Placental epithelial cell (primary cell): Measurements from ENCODE around the gene SUCNR1. TPM values are rescaled to one million over a fixed set of nuclear protein-coding genes. Genes with fewer than 3 reads are reported as not detected.

Experiments
- total RNA-seq: library from RNA; depleted of rRNA; stranded (reverse); fragments of >200 nt; gene quantifications from 2 replicates; pipeline ENCODE4 v1.2.3, GENCODE V29; 2012

SUCNR1 gene, protein sequence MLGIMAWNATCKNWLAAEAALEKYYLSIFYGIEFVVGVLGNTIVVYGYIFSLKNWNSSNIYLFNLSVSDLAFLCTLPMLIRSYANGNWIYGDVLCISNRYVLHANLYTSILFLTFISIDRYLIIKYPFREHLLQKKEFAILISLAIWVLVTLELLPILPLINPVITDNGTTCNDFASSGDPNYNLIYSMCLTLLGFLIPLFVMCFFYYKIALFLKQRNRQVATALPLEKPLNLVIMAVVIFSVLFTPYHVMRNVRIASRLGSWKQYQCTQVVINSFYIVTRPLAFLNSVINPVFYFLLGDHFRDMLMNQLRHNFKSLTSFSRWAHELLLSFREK
- total RNA-seq, result not detected in 2 replicates

DNA sequence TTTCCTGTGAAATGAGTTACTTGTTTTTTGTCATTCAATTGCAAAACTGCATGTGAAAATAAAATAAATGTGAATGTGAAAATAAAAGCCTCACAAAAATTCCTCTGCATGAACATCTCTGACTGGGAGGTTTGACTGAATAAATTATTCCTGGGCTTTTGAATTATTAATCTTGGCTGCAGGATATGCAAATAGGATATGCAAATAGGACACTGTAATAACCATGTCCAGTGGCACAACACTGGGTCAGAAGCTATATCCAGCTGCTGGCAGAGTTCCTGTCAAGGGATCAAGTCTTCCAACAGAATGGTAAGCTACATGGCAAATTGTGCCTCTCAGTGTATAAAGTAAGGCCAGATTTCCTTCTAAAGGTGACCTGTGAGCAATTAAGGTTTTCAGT lies at the start of gene SUCNR1:
TSS of gene SUCNR1 (plus strand) at position 246 of the 400 bp plus-strand sequence. CDS start 6,250 bp downstream, outside the sequence.

Other genes starting within 250 kb of the SUCNR1 start
- not detected in 2 replicates for gene AADACL2, start 139.7 kb upstream of the SUCNR1 start, total RNA-seq
- not detected in 2 replicates for gene AADAC, start 59.5 kb upstream of the SUCNR1 start, total RNA-seq